ENCODE results near the gene LCE1F. TPM values are rescaled to one million over a fixed set of nuclear protein-coding genes. Genes with fewer than 3 reads are reported as not detected.

Gene LCE1F
- total and polyA plus RNA-seq, 2 of the 13 experiments (the other 11 are each of a cell fraction or from before 2014, with no cell fraction given): not detected

DNA sequence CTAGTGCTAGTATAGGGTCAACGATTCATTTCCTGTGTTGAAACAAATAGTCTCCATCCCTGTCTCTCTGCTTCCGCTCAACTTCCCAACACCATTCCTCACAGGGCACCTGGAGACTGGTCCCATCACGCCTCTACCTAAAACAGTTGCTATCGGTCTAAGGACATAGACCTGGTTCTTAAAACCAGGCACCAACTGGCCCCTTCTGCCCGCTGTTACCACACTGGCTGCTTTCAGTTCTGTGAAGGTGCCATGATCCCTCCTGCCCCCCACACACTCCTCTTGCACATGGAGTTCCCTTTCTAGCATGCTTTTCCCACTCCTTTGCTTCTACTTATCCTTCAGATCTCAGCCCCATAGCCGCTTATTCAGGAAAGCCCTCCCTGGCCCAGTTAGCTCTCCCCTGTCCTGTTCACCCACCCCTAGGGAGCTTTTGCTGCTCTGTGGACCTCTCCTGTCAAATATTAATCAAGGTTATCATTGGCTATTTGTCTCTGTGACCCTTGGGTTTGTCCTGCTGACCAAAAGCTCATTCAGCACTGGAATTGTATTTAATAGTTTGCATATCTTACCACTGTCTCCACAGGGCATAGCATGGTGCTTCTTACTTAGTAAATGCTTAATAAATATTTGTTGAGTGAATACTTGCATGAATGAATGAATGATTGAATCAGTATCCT lies 29.0 kb upstream of the LCE1F start (continued):
- TF ChIP-seq, protein P1, sequence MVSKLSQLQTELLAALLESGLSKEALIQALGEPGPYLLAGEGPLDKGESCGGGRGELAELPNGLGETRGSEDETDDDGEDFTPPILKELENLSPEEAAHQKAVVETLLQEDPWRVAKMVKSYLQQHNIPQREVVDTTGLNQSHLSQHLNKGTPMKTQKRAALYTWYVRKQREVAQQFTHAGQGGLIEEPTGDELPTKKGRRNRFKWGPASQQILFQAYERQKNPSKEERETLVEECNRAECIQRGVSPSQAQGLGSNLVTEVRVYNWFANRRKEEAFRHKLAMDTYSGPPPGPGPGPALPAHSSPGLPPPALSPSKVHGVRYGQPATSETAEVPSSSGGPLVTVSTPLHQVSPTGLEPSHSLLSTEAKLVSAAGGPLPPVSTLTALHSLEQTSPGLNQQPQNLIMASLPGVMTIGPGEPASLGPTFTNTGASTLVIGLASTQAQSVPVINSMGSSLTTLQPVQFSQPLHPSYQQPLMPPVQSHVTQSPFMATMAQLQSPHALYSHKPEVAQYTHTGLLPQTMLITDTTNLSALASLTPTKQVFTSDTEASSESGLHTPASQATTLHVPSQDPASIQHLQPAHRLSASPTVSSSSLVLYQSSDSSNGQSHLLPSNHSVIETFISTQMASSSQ (IDR thresholded peaks at IDR 0.05; ENCODE audit: low read depth): peak; percentile 74
- TF ChIP-seq, protein P1 (CRISPR knock-in tag; IDR thresholded peaks at IDR 0.05; ENCODE audit: borderline replicate concordance): 0 out of 2 replicates have a peak, but pooled peaks have one; percentile 42
- TF ChIP-seq ZNF577 (CRISPR knock-in tag; IDR thresholded peaks at IDR 0.05; ENCODE audit: borderline replicate concordance, low read depth) (no peak), SOX5 (CRISPR knock-in tag; IDR thresholded peaks at IDR 0.05; ENCODE audit: borderline replicate concordance) (peak; percentile 67; the same call in 1 of the 2 replicates), ZNF235 (CRISPR knock-in tag; IDR thresholded peaks at IDR 0.05; ENCODE audit: borderline replicate concordance) (no peak), TAF15 (IDR thresholded peaks at IDR 0.05; ENCODE audit: low read depth, low read length, poor library complexity, severe bottlenecking) (no peak), GABPA (IDR thresholded peaks at IDR 0.05; ENCODE audit: low read depth, low read length) (no peak), GABPA (CRISPR knock-in tag; IDR thresholded peaks at IDR 0.05; ENCODE audit: low read depth) (peak; percentile 21; the same call in 1 of the 2 replicates), ZNF431 (CRISPR knock-in tag; IDR thresholded peaks at IDR 0.05; ENCODE audit: borderline replicate concordance, low read depth) (no peak), EZH2 (conservative IDR thresholded peaks at IDR 0.05; ENCODE audit: low read depth, low read length) (no peak)
- TF ChIP-seq, protein P2, sequence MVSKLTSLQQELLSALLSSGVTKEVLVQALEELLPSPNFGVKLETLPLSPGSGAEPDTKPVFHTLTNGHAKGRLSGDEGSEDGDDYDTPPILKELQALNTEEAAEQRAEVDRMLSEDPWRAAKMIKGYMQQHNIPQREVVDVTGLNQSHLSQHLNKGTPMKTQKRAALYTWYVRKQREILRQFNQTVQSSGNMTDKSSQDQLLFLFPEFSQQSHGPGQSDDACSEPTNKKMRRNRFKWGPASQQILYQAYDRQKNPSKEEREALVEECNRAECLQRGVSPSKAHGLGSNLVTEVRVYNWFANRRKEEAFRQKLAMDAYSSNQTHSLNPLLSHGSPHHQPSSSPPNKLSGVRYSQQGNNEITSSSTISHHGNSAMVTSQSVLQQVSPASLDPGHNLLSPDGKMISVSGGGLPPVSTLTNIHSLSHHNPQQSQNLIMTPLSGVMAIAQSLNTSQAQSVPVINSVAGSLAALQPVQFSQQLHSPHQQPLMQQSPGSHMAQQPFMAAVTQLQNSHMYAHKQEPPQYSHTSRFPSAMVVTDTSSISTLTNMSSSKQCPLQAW (CRISPR knock-in tag; IDR thresholded peaks at IDR 0.05): 0 out of 2 replicates have a peak, but pooled peaks have one; percentile 14
- TF ChIP-seq, protein P3, sequence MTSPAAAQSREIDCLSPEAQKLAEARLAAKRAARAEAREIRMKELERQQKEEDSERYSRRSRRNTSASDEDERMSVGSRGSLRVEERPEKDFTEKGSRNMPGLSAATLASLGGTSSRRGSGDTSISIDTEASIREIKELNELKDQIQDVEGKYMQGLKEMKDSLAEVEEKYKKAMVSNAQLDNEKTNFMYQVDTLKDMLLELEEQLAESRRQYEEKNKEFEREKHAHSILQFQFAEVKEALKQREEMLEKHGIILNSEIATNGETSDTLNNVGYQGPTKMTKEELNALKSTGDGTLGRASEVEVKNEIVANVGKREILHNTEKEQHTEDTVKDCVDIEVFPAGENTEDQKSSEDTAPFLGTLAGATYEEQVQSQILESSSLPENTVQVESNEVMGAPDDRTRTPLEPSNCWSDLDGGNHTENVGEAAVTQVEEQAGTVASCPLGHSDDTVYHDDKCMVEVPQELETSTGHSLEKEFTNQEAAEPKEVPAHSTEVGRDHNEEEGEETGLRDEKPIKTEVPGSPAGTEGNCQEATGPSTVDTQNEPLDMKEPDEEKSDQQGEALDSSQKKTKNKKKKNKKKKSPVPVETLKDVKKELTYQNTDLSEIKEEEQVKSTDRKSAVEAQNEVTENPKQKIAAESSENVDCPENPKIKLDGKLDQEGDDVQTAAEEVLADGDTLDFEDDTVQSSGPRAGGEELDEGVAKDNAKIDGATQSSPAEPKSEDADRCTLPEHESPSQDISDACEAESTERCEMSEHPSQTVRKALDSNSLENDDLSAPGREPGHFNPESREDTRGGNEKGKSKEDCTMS (CRISPR knock-in tag; conservative IDR thresholded peaks at IDR 0.05): no peak

All from HepG2 (cell line).